ENCODE data around the gene HEXB.

The HEXB gene

DNA sequence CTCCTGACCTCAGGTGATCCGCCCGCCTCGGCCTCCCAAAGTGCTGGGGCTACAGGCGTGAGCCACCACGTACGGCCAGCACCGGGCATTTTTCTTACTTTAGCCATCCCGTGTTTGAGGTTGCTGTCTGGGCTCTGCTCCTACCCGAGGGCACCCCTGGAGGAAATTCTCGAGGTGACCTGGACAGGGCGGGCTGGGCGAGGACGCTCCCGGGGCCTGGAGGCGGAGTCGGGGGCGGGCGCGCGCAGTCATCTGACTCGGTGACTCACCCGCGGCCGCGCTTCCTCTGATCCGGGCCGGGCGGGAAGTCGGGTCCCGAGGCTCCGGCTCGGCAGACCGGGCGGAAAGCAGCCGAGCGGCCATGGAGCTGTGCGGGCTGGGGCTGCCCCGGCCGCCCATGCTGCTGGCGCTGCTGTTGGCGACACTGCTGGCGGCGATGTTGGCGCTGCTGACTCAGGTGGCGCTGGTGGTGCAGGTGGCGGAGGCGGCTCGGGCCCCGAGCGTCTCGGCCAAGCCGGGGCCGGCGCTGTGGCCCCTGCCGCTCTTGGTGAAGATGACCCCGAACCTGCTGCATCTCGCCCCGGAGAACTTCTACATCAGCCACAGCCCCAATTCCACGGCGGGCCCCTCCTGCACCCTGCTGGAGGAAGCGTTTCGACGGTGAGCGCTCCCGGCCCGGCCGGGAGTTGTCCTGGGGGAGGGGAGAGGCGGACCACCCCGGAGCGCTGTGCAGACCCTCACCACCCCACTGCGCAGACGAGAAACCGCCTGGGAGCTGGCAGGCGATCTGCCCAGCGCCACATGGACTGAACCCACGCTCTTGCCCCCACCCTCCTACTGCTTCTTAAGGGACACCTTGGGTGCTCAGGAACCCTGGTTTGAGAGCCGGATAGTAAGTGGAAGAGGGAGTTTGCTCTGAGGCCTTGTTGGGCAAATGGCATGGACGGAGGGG is at the start of gene HEXB:
Gene HEXB, plus strand, starts transcription at position 334 of the 952 bp plus-strand sequence. Its CDS starts 28 bp downstream, at position 362.
- Histone ChIP-seq H3K4me3 (peak within 1 kb of the TSS; percentile 58 to 94 (median 89)), H3K27ac (peak within 1 kb of the TSS; percentile 76 to 95 (median 90))

DNA sequence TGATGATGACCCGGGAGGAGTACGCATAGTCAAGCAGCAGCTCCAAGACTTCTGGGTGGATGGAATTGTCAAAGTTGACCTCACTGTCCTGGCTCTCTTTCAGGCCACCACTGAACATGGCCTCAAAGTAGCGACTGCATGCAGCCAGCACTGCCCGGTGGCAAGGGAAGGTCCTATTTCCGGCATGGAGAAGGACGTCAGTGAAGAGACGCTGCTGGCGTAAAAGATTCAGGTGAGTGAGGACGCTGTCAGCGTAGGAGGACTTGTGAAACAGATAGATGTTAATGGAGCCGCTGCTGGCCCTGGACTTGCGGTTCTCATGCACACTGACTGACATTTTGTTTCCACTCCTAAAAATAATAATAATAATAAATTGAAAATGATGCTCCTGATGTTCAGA is 48.9 kb upstream of the HEXB start:
- Histone ChIP-seq H3K4me3 (no peak overlapping the region), H3K27ac (no peak overlapping the region)

DNA sequence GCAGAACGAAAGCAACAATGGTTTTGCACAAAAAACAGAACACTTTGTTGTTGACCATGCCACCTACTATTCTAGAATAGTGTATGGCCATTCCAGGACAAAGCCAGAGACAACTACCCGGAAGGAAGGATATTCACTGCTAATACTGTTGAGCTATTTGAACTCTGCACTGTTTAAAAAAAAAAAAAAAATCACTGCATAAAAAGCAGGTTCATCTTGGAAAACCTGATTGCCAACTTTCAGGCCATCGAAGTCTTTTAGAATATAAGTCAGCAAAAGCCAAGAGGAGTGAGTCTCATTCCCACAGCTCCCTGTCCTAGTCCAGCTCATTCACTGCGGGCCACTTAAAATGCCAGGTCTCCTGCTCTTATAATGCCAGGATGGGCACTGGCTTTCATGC is 48.5 kb upstream of the HEXB start:
- Histone ChIP-seq H3K4me3 (no peak overlapping the region), H3K27ac (no peak overlapping the region)

DNA sequence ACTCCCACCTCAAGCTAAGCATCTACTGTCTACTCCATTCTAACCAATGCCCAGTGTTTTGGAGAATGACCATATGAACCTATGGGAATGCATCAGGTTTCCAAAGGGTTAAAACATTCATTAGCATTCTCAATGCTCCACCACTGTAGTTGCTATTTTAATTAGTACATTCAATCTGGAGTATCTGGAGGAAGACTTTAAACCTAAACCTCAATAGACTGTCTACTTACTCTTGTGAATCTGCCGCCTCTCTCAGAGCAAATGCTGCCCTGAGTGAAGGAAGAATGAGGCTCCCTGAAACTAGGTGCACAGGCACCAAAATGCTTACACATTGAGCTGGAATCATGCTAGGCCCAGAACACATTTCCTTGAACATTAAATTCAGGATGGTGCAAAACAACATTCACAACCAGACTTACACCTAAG is 46.5 kb upstream of the HEXB start:
- H3K4me3 ChIP-seq, result peak overlapping the region in 6 of 7 experiments; percentile 58 to 78 (median 70)
- H3K27ac ChIP-seq, result peak overlapping the region in 7 of 21 experiments; percentile 28 to 96 (median 90)

DNA sequence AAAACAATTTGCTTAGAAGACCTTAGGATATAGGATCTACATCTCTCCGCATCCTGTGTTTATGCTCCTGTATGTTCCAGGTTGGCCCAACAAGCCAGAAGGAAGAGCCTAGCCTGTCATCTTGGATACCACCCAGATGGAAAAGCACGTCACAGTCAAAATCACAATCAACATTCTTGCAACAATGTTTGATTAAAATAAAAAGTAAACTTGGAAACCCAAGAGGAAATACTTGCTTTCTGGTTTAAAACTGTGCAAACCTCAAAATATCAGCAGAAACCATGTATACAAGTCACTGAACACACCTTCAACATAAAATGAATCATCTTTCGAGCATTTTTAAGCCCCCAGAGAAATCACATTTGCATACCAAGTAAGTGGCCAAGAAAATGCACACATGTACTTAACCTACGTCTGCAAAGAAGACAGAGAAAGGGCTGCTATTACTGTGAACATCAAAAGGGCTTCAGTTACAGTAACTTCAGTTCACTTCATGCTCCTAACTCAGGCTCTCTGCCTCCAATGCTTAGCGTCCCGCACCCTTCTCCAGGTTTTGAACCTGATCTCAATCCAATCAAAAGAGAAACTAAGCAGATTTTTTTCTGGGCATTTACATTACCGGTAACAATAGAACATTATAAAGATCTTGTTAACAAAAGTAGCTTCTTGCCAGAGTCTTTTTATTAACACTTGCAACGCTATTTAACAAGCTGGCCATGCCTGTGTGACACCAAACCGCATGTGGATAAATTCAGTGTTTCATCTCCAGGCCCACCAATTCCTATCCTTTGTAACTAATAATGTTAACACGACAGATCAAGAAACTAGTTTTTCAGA is 45.8 kb upstream of the HEXB start:
- peak overlapping the region in 18 of 21 experiments; percentile 78 to 96 (median 88) for H3K27ac ChIP-seq

DNA sequence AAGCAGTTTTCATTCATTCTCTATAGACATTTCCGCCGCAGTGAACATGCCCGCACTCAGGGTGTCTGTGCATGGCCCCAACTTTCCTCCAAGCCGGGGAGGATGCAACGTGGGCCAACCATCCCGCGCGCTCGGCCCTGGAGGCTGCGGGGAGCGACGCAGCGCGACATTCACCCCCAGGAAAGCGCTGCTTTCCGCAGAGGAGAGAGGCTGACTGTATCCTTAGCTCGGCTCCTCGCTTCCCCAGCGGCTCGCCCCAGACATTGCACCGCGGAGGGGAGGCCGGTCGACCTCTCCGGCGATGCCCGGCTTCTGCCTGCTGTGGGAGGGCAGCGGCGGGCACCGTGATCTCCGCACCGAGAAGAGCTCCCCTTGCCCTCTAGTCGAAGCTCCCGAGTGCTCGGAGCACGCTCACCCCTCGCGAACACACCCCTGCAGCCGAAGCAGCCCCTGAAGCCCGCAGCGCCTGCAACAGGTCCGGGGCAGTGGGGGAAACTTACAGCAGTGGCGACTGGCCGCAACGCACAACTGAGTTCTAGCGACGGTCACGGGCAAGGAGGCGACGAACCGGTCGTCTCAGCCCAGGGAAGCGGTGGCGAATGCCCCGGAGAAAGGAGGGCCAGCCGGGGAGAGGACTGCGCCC is 45.1 kb upstream of the HEXB start:
- Histone ChIP-seq H3K27ac (peak overlapping the region; percentile 69 to 96 (median 86)), H3K4me3 (peak overlapping the region; percentile 58 to 78 (median 71))

More for the DNA sequence above, 45.8 kb upstream of the HEXB start:
- peak overlapping the region; percentile 58 to 78 (median 71) for H3K4me3 ChIP-seq

DNA sequence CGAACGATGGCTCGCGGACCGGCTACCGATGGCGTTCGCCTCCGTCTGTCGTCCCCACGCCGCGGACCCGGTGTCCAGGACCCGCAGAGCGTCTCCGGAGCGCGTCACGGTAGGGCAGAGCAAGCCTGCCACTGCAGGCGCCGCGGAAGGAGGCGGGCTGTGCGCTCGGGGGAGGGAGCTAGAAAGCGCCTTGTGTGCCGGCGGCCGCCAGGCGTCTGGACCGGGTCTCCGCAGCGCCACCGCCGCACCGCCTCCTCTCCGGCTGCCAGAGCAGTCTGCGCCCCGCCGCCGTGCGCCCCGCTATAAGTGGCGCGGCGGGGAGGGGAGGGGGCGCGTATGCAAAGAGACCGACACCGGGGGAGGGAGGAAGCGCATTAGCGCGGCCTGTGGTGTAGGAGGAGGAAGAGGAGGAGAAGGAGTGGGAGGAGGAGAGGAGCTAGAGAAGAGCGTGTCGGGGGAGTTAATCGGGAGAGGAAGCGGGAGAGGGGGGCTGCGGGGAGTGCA is 44.5 kb upstream of the HEXB start, which contains the start of gene ENC1:
Gene ENC1, minus strand, starts transcription at position 279 of the 504 bp plus-strand sequence. CDS start 4,243 bp downstream, outside the sequence.
- Histone ChIP-seq H3K27ac (peak within 1 kb of the TSS; percentile 69 to 96 (median 86)), H3K4me3 (peak within 1 kb of the TSS; percentile 58 to 78 (median 71))

DNA sequence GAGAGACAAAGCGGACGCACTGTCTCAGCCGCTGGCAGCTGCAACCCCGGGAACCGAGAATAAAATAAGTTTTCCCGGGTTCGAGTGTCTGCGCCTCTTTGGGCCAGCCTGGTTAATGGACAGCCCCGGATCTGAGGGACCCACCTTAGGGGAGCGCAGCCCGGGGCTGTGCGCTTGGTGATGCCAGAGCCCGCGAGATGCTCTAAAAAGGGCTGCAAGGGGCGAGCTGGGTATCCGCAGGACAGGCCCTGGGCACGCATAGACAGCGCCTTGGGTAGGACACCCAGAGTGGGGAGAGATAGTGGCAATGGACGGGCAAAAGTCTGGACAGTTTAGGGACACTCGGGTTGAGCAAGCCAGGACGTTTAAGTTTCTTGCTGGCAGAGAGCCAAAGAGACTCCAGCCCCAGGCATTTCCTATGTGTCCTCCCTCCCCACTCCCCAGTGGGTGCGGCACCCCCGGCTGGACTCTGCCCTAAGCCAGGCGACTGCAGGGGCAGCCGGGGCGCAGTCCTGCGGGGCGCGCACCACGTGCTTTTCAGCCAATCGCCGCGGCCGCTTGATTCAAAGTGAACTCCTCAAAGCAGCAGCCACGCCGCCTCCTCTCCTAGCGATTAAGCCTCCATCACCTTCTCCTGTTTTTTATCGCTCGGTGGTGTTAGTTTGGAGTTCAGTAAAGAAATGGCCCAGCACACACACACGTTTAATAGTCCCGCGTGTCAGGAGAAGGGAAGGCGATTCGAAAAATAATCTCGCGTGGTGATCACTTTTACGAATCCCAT is 43.9 kb upstream of the HEXB start:
- peak overlapping the region; percentile 69 to 96 (median 86) for H3K27ac ChIP-seq
- peak overlapping the region; percentile 58 to 78 (median 71) for H3K4me3 ChIP-seq

DNA sequence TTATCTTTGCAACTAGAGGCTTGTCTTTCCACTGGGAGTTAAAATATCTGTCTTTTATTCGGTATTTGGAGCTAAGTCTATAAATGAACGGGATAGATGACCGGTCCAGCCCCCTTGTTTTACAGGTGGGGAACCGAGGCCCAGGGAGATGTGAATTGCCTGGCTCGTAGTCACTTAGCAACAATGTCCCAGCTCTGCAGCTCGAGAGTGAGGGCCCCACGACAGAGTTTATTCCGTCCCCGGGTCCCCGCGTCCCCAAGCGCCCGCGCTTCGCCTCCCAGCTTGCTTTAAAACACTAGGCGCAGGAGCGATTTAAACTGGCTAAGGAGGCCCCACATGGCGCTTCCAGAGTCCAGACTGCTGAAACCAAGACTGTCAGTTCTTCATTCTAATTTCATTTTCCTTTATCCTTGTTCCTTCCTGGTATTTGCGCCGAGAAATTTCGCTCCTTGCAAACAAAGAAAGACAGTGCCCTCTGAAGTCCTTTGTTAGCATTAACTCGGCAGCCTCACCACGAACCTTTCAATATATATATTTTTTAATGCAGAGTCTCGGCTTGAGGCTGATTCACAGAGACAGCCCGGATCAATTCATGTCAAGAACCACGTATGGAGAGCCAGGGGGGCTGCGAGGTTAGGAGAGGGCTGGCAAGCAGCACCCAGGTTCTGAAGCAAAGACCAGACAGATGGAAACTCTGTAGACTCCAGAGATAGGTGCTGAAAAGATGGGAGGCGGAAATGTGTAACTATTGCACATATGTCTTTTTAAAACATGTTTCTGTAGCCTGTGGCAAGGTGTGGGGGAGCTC is 43.1 kb upstream of the HEXB start:
- Histone ChIP-seq H3K4me3 (peak overlapping the region; percentile 58 to 78 (median 71)), H3K27ac (peak overlapping the region in 19 of 21 experiments; percentile 38 to 96 (median 84))

DNA sequence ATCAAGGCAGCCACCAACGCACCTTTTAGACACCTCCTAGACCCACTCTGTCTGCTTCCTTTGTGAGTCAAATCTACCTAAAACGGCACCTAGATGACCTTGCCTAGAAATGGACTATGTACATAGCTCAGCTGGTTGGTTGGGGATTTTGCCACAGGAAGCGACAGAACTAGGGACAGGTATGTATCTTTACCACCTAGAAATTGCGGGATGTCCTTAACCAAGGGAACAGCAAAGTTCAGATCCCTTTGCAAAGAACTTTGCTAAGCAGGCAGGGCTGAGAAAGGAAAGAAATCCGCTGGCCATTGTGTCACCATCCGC is 42.5 kb upstream of the HEXB start:
- Histone ChIP-seq H3K4me3 (no peak overlapping the region), H3K27ac (peak overlapping the region in 12 of 21 experiments; percentile 31 to 96 (median 77))

DNA sequence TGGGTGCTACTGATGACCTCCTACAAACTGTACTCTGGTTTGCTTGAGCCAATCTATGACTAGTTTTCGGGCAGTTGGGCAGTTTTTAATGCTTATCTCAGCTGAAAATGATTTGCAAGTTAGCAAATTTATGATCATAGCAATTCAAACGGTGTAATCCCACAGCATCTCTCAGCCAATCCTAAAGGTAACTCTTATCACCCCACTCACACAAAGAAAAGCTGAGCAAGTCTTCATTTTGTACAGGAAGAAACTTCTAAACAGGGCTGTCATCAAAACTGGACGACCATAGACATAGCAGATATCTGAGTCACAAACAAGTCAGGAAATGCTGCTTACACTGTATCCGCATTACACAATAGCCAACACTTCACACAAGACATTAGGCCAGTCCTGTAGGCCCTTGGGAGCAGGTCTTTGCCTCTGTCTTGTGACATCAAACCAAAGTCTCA is 41.9 kb upstream of the HEXB start:
- peak overlapping the region in 10 of 21 experiments; percentile 26 to 92 (median 70) for H3K27ac ChIP-seq
- no peak overlapping the region for H3K4me3 ChIP-seq

DNA sequence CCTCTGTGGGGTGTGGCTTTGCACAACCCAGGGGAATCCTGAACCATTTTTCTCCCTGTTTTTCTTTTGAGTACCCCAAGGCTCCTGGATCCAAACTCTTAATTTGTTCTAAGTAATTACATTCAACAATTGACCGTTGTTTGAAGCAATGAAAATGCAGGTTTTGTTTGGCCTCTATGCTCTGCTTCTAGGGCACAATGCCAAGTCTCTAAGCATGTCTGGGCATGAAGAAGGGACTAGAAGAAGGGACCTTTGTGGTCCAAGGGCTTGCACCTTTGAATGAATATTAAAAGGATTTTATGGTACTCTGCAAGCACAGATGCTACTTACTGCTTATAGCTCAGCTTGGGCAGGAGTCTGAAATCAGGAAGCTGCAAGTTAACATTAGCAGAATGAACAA is 37.9 kb upstream of the HEXB start:
- H3K27ac ChIP-seq, result no peak overlapping the region
- H3K4me3 ChIP-seq, result no peak overlapping the region

DNA sequence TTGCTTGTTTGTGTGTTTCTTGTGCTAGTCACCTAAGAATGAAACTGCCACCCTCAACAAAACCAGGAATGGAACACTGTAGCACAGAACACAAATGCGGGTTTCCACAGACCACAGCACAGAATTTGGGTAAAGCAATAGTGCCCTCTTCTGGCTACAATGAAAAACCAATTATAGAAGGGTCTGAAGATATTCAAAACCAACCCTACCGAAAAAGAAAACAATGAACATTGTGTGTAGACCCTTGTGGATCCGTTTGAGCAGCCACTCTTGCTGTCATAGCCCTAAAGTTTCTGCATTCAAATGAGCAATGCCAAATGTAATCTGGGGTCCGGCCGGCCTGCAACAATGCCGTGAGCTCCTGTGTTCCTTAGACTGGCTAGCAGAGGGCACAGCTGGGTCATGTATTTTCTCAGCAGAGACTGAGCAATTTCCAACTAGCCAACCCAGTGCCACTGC is 36.2 kb upstream of the HEXB start:
- Histone ChIP-seq H3K27ac (no peak overlapping the region), H3K4me3 (no peak overlapping the region)

DNA sequence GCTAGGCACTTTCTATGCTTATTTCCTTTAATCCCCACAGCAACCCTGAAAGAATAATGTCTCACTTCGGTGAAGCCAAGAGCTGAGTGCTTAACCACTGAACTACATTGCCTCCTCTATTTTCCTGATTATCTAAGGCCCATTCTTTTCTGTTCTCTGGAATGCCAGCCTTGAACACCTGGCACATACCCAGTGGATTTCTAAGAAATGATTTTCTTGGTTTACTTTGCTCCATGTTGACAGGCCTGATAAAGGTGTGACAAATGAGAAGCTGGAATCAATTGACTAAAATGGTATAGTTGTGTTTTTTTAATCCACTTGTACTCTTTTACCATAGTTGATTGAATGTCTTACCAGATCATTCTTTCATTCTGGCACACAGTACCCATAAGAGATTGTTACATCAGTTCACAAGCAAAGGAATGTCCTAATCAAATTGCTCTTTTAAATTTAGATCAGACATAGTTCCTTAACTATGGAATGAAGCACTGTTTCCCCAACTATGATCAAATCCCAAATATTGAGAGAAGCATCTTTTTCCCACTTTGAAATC is 35.5 kb upstream of the HEXB start:
- H3K27ac ChIP-seq, result no peak overlapping the region

DNA sequence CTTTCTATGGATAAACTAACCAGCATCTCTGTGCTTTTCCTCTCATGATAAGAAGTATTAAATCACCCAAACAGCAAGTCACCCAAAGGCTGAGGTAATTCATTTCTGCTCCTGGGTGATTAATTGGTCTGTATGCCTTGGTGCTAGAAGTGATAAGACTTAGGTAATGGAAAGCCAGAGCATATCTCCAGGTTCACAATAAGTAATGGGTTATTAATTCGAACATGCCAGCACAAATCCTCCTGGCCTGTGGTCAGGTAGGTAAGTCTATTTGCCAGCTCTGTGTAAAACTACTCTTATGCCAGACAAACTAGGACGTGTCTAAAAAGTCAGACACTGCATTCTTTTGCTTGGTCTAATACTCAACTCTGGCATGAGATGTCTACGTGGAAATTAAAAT is 33.3 kb upstream of the HEXB start:
- H3K4me3 ChIP-seq, result no peak overlapping the region
- H3K27ac ChIP-seq, result no peak overlapping the region

More for the DNA sequence above, 35.5 kb upstream of the HEXB start:
- no peak overlapping the region for H3K4me3 ChIP-seq

DNA sequence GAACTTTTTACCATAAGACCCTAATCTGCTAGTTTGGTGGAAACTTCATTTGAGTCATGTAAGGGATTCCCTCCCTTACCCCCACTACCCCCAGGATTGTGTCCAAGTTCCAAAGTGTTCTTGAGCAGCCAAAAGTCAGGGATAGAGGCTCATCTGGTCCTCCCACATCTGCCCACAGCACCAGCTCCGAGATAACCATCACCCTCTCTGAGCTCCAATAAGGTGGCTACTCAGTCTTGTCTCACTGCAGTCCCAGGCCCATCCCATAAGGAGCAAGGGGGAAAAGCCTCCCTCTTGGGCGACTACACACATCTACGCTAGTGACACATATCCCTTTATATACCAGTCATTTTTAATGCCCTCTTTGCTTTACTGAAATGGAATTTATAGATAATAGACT is 32.5 kb upstream of the HEXB start:
- H3K4me3 ChIP-seq, result no peak overlapping the region
- H3K27ac ChIP-seq, result no peak overlapping the region

DNA sequence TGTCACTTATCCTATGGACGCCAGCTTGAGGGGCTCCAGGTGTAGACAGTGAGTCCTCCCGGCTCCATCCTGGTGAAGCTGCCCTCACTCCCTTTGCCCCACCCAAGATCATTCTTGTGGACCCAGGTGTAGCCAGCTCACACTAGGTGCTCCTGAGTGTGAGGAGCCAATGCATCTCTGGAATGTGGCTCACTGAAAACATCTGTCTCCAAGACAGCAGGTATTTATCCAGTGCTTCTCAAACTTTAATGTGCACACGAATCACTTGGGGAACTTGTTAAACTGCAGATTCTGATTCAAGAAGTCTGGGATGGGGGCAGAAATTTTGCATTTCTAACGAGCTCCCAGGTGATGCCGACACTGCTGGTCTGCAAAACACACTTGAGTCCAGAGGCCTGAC is 31.0 kb upstream of the HEXB start:
- no peak overlapping the region for H3K4me3 ChIP-seq
- no peak overlapping the region for H3K27ac ChIP-seq
